Neural progenitor cell (in vitro differentiated cells): Measurements from ENCODE around the gene MTRR. TPM values are rescaled to one million over a fixed set of nuclear protein-coding genes. Genes with fewer than 3 reads are reported as not detected.

Source experiments
- DNase-seq: peaks from one replicate; pipeline ENCODE4 v3.0.0-alpha.2; 2016; ENCODE audit warnings: low spot score
- H2AFZ ChIP-seq: fragments of 200-600 bp; sonication (generic); replicated peaks from 2 replicates; pipeline ENCODE4 v1.6.1; 2016; ENCODE audit warnings: antibody characterized with exemption
- H3F3A ChIP-seq: fragments of 200-600 bp; sonication (generic); 2 replicates; pipeline ENCODE4 v1.6.1; 2016; ENCODE audit warnings: antibody characterized with exemption, low read depth
- H3K27ac ChIP-seq: fragments of 200-600 bp; sonication (generic); 2 replicates; pipeline ENCODE4 v1.5.1; 2016; ENCODE audit warnings: mild to moderate bottlenecking
- H3K27me3 ChIP-seq: fragments of 200-600 bp; sonication (generic); 2 replicates; pipeline ENCODE4 v1.6.1; 2016; ENCODE audit warnings: mild to moderate bottlenecking, moderate library complexity
- H3K36me3 ChIP-seq: fragments of 200-600 bp; sonication (generic); 2 replicates; pipeline ENCODE4 v1.5.1; 2016
- H3K4me1 ChIP-seq: fragments of 200-600 bp; sonication (generic); 2 replicates; pipeline ENCODE4 v1.6.1; 2016; ENCODE audit warnings: mixed run types
- H3K4me2 ChIP-seq: fragments of 200-600 bp; sonication (generic); 2 replicates; pipeline ENCODE4 v1.6.1; 2016
- H3K4me3 ChIP-seq: fragments of 200-600 bp; sonication (generic); 2 replicates; pipeline ENCODE4 v1.5.1; 2016
- H3K79me2 ChIP-seq: fragments of 200-600 bp; sonication (generic); 2 replicates; pipeline ENCODE4 v1.6.1; 2016; ENCODE audit warnings: low read depth
- H3K9ac ChIP-seq: fragments of 200-600 bp; sonication (generic); 2 replicates; pipeline ENCODE4 v1.6.1; 2016
- H3K9me3 ChIP-seq: fragments of 200-600 bp; sonication (generic); 2 replicates; pipeline ENCODE4 v1.5.1; 2016; ENCODE audit warnings: low read depth
- H4K20me1 ChIP-seq: fragments of 200-600 bp; sonication (generic); 2 replicates; pipeline ENCODE4 v1.6.1; 2016; ENCODE audit warnings: low read depth
- H3K27ac Mint-ChIP-seq: 3 replicates; pipeline ENCODE4 v1.8.0; 2021; ENCODE audit warnings: mixed read lengths
- H3K27me3 Mint-ChIP-seq: 2 replicates; pipeline ENCODE4 v1.8.0; 2022; ENCODE audit warnings: low read depth, mild to moderate bottlenecking, inconsistent platforms, moderate library complexity, mixed read lengths; ENCODE audit not compliant: insufficient read depth
- H3K36me3 Mint-ChIP-seq: 3 replicates; pipeline ENCODE4 v1.8.0; 2021; ENCODE audit warnings: mixed read lengths
- H3K4me1 Mint-ChIP-seq: 3 replicates; pipeline ENCODE4 v1.8.0; 2021; ENCODE audit warnings: mixed read lengths
- H3K4me3 Mint-ChIP-seq: 3 replicates; pipeline ENCODE4 v1.8.0; 2021; ENCODE audit warnings: mild to moderate bottlenecking, moderate library complexity, mixed read lengths
- H3K9me3 Mint-ChIP-seq: 3 replicates; pipeline ENCODE4 v1.8.0; 2020; ENCODE audit warnings: mixed read lengths
- CTCF ChIP-seq: fragments of 200-600 bp; sonication (generic); IDR thresholded peaks from 2 replicates; pipeline ENCODE4 v1.5.1; 2017; ENCODE audit warnings: antibody characterized with exemption, mild to moderate bottlenecking
- EZH2 ChIP-seq: fragments of 200-600 bp; sonication (generic); IDR thresholded peaks from 2 replicates; pipeline ENCODE4 v1.6.1; 2017; ENCODE audit warnings: antibody characterized with exemption, mild to moderate bottlenecking, moderate library complexity
- EZH2phosphoT487 ChIP-seq: fragments of 200-600 bp; sonication (generic); IDR thresholded peaks from 2 replicates; pipeline ENCODE4 v1.6.1; 2017; ENCODE audit warnings: antibody characterized with exemption
- total RNA-seq: library from RNA; depleted of rRNA; stranded (reverse); fragments of >200 nt; gene quantifications from 2 replicates; pipeline ENCODE4 v1.2.3, GENCODE V29; 2015; ENCODE audit warnings: low replicate concordance

MTRR gene
- total RNA-seq, 1 donor from 2014 or later: 53.5 TPM

- Histone ChIP-seq H3K36me3 (peaks cover 15% of the 10 kb centered on the region), H3K79me2 (peaks cover 86% of the 10 kb centered on the region), H3K4me3 (no peak overlapping the region), H3K9ac (no peak overlapping the region), H4K20me1 (peaks cover 25% of the 10 kb centered on the region), H3K4me2 (no peak overlapping the region), H3K4me1 (peaks cover 12% of the 10 kb centered on the region), H3K9me3 (no peaks in the 10 kb centered on the region), H3K27ac (no peak overlapping the region), H2AFZ (no peak overlapping the region), H3F3A (no peaks in the 10 kb centered on the region), H3K27me3 (no peaks in the 10 kb centered on the region)
- DNase-seq: no peak
- Mint-ChIP-seq H3K4me1 (peaks cover 12% of the 10 kb centered on the region), H3K9me3 (no peaks in the 10 kb centered on the region), H3K27ac (no peak overlapping the region), H3K36me3 (peaks cover 13% of the 10 kb centered on the region), H3K27me3 (peaks cover 2% of the 10 kb centered on the region), H3K4me3 (no peak overlapping the region)
- TF ChIP-seq EZH2phosphoT487 (no peak), EZH2 (no peak), CTCF (no peak)
These were observed 3.7 kb downstream of the MTRR start for GRCh38 chr5:7872517-7873130.

GRCh38 chr5:7873216-7873615 lies 4.3 kb downstream of the MTRR start:
- H3F3A ChIP-seq: no peaks in the 10 kb centered on the region
- H3K9me3 ChIP-seq: no peaks in the 10 kb centered on the region
- H3K9me3 Mint-ChIP-seq: no peaks in the 10 kb centered on the region
- H3K27me3 ChIP-seq: no peaks in the 10 kb centered on the region
- H3K36me3 ChIP-seq: peaks cover 17% of the 10 kb centered on the region
- no peak overlapping the region for H3K4me3 ChIP-seq
- no peak overlapping the region for H2AFZ ChIP-seq
- H3K4me1 ChIP-seq: peaks cover 9% of the 10 kb centered on the region
- H3K27me3 Mint-ChIP-seq: peaks cover 2% of the 10 kb centered on the region
- H3K4me3 Mint-ChIP-seq: no peak overlapping the region
- peaks cover 12% of the 10 kb centered on the region for H3K4me1 Mint-ChIP-seq
- DNase-seq: no peak
- H4K20me1 ChIP-seq: peaks cover 25% of the 10 kb centered on the region
- peaks cover 13% of the 10 kb centered on the region for H3K36me3 Mint-ChIP-seq
- H3K9ac ChIP-seq: no peak overlapping the region
- TF ChIP-seq EZH2phosphoT487 (no peak), EZH2 (no peak)
- H3K27ac Mint-ChIP-seq: no peak overlapping the region
- H3K27ac ChIP-seq: no peak overlapping the region
- H3K4me2 ChIP-seq: no peak overlapping the region
- peaks cover 80% of the 10 kb centered on the region for H3K79me2 ChIP-seq

- H3K27me3 Mint-ChIP-seq: peaks cover 2% of the 10 kb centered on the region
- H3K4me3 ChIP-seq: no peak overlapping the region
- no peak for DNase-seq
- H3K4me2 ChIP-seq: no peak overlapping the region
- H3K9me3 ChIP-seq: no peaks in the 10 kb centered on the region
- no peaks in the 10 kb centered on the region for H3F3A ChIP-seq
- no peak for TF ChIP-seq EZH2
- TF ChIP-seq CTCF: no peak
- H3K9ac ChIP-seq: no peak overlapping the region
- peaks cover 12% of the 10 kb centered on the region for H3K4me1 Mint-ChIP-seq
- H3K27me3 ChIP-seq: no peaks in the 10 kb centered on the region
- H3K36me3 Mint-ChIP-seq: peaks cover 18% of the 10 kb centered on the region
- no peak overlapping the region for H3K27ac ChIP-seq
- H3K79me2 ChIP-seq: peaks cover 68% of the 10 kb centered on the region
- no peak overlapping the region for H3K27ac Mint-ChIP-seq
- H3K4me1 ChIP-seq: peaks cover 8% of the 10 kb centered on the region
- no peak overlapping the region for H2AFZ ChIP-seq
- H3K4me3 Mint-ChIP-seq: no peak overlapping the region
- H3K9me3 Mint-ChIP-seq: no peaks in the 10 kb centered on the region
- peaks cover 20% of the 10 kb centered on the region for H4K20me1 ChIP-seq
- peaks cover 17% of the 10 kb centered on the region for H3K36me3 ChIP-seq
These were observed 5.7 kb downstream of the MTRR start for GRCh38 chr5:7874639-7875038.

GRCh38 chr5:7875151-7875550 lies 6.2 kb downstream of the MTRR start:
- no peak for DNase-seq
- H3K4me3 Mint-ChIP-seq: no peak overlapping the region
- Histone ChIP-seq H4K20me1 (peaks cover 18% of the 10 kb centered on the region), H3K27ac (no peak overlapping the region), H3K4me2 (no peak overlapping the region), H3K4me3 (no peak overlapping the region), H3K9ac (no peak overlapping the region), H3K27me3 (no peaks in the 10 kb centered on the region), H3K4me1 (peaks cover 3% of the 10 kb centered on the region), H3K9me3 (no peaks in the 10 kb centered on the region), H3K36me3 (peaks cover 17% of the 10 kb centered on the region), H3K79me2 (peaks cover 63% of the 10 kb centered on the region), H3F3A (no peaks in the 10 kb centered on the region), H2AFZ (no peak overlapping the region)
- TF ChIP-seq CTCF: no peak
- no peak for TF ChIP-seq EZH2
- TF ChIP-seq EZH2phosphoT487: no peak
- peaks cover 7% of the 10 kb centered on the region for H3K4me1 Mint-ChIP-seq
- H3K36me3 Mint-ChIP-seq: peaks cover 18% of the 10 kb centered on the region
- H3K9me3 Mint-ChIP-seq: no peaks in the 10 kb centered on the region
- no peak overlapping the region for H3K27ac Mint-ChIP-seq
- peaks cover 2% of the 10 kb centered on the region for H3K27me3 Mint-ChIP-seq
